ENCODE data around the gene ASTL.

Gene ASTL

DNA sequence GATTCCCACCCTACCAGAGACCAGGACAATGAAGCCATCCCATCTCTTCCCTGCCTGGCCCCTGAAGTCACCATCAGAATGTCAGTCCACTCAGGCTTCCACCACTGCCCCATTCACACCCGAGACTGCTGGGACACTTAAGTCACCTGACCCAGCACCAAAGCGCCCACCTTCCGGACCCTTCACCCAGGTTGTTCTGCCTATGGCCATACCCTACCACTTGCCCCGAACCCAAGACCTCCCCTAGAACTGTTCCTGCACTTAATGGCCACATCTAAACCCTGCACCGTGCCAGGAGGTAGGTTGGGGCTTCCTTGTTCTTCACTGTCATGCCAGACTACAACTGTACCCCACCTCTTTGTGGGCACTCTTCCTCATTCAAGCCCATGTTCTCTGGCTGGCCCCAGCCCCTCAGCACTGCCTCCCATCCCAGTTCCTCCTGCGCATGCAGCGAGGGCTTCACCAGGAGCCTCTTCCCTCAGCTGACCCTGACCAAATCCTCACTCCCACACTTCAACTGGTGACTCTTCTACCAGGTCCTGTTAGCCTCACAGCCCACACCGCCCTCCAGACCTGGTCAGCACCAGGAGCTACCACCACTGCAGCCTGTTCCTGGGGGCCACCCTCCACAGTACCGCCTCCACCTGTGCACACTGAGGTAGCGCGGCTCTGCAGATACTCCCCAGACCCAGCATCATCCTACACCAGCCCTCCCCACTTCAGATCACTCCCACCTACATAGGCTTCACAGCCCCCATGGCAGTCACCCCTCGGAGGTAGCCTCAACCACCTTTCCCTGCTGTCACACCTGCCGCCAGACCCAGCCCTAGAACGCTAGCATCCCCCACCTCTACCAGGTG lies 13.7 kb downstream of the ASTL start:
- DNase-seq: no peak

DNA sequence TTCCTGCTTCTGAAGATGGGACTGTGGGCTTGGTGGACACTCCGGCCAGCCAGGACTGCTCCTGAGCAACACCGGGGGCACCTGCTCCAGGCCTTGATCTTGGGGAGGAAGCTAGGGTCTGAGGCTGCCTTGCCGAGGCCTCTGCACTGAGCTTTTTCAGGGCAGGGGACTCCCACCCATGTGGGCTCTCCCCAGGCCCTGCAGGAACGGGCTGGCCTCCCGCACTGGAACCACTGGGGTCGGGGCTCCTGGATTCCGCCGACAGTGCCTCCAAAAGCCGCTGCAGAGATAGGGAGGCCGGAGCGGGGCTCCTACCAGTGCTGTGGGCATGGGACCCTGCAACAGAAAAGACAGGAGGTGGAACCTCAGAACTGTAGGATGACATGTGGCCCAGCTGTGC lies 14.4 kb downstream of the ASTL start:
- no peak for DNase-seq

DNA sequence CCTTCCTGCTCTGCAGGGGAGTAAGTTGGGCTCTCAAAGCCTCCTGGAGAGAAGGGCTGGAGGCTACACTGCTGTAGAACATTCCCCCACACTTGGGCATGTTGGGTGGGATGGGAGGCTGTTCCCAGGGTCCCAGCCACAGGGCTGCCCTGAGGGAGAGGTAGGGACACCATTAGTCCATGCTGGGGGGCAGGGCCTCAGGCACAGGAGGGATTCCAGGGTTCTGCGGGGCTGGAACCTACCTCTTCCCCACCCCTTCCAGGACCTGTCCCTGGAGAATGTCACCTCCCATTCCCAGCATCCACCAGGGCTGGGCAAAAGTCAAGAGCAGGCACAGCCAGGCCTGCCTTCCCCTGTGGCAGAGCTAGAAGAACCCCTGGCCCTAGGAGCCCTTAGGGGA lies 15.0 kb downstream of the ASTL start:
- DNase-seq: no peak

DNA sequence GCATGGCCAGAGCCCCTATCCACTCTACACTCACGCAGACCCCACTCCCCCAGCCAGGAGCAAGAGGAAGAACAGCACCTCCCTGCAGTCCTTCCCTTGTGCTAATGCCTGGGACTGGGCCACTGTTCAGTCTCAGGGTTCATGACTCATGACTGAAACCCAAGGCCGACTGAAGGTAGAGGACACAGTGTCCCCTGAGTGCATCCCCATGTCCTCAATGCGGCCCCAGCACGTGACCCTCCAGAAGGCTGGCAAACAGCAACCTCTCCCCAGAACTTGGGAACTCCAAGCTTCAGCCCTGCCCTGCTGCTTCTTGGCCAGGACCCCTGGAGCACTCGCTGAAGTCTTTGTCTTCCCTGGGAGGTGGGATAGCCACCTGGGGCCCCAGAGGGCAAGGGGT lies 15.9 kb downstream of the ASTL start:
- DNase-seq: no peak

DNA sequence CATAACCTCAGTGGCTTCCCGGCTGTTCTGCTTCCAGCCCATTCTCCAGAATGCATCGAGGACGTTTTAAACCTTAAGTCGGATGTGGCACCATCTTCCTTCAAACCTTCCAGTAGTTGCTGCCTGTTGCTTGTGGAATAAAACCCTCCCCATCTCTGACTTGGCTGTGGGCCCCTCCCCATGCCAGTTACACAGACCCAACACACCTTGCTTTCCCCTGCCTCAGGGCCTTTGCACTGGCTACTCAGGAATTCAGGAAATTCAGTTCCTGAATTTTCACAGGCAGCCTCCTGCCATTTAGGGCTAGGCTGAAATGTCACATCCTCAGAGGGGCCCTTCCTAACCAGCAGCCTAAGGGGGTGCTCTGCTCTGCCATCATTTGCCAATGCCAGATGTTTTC lies 16.9 kb downstream of the ASTL start:
- no peak for DNase-seq

DNA sequence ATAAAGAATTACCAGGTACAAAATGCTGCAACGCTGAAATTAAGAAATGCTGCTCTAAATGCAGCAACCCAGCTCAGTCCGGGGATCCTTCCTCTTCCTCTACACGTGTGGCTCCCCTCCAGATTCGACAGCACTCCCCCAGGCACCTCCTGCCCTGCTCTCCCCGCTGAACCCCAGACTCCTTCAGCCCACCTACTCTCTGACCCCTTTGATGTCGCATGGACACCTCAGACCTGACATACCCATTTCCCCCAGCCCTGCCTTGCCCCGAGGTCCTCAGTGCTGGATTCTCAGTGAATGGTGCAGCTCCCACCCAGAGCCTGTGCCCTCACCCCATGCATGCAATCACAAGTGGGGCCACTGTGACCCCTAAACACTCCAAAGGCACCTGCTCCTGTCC lies 17.3 kb downstream of the ASTL start:
- no peak for DNase-seq

DNA sequence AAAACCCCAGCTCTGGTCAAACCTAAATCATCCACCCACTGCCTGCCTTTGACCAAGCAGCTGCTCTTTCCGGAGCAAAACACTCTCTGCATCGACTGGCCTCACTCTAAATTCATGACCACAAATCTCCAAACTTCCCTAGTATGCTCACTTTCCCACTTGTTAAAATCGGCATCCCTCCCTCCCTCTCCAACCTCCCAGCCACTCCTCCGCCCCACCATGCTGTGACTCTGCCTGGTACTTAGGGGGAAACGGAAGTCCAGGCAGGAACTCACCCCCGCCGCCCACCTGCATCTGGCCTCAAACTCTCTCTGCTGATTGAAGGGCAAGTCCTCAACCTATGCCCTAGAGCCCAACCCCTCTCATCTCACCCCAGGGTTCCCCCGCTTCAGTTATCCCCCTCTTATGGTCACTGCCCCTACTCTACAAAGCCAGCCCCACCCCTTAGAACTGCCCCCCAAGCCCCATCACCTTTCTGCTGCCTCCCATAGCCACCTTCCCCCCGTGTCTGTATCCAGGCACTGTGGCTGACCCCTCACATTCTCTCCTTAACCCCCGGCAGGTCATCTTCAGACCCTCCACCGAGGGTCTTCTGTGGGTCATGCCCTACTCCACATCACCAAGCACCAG lies 18.1 kb downstream of the ASTL start:
- no peak for DNase-seq

DNA sequence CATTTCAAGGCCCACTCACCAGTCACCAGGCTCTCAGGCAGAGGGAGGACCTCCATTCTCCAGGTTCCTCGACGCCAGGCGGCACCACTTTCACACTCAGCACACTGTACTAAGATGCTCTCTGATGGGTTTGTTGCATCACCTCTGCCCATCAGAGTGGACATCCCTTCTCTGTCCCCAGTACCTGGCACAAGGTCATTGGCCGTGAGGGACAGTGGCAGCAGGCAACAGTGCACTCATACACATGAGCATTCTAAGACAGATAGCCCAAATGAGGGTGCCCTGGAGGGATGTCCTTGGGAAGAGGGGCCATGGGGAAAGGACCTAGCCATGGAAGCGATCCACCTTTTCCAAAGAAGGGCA lies 18.9 kb downstream of the ASTL start:
- DNase-seq: no peak

DNA sequence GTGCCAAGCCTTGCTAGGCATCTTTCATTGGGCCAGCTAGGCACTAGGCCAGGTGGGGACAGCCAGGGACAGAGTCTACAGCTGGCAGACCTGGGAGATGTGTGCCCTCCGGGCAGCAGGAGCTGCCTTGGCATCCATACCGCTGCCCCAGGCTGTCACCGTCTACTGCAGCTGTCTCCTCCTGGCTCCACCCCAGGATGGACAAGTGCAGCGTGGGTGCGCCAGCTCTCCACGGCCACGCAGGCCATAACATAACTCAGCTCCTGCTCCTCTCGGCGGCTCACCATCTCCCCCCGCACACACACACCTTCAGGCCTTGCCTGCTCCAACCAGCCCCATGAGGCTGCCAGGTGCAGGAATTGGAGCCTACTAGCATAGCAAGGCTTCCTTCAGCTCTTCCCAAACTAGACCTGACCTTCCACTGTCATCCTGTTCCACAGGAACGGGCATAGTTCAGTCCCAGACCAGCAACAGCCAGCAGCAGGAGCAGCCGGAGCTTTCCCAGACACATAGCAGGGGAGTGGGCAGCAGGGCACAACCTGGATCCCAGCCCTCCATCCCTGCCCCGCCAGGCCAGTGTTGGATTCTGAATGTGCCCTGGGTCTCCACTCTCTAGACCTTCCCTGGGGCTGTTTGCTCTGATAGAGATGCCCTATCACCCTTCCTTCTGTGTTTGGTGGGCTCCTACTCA lies 19.5 kb downstream of the ASTL start:
- no peak for DNase-seq

DNA sequence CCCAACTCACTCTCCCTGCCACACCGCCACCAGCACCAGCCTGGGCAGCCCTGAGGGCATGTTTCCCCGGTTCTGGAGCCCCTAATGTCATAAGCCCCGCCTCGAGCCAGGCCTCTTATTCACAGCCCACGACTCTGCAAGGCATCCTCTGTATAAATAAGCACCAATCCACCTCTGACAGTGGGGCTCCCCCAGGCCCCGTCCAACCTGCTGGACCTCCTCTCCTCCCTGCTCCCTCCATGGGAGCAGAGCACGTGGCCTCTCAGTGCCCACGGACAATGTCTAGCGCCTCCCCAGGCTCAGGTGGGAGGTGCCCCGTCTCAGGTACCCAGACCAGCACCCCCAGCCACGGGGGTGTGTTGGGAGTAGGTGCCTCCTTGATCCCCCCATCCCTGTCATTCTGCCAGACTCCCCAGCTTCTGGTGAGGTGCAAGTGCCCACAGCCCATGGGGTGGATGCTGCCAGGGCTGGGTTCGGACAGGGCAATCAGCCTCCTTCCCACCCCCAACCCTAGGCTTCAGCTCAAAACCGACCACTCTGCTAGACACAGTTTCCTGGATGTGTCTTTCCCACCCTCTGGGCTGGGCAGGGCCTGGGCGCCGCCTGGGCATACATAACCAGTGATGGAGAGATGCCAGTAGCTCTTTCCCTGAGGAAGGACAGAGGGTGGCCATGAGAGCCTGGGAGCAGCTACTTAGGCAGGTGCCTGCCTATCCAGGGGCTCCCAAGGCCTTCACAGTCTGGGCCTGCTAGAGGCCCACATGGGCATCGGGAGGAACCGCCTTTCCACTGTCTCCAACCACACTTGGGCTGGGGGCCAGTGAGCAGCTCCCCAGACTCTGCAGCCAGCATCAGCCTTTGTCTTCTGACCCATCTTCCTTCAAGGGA lies 20.4 kb downstream of the ASTL start:
- no peak for DNase-seq

DNA sequence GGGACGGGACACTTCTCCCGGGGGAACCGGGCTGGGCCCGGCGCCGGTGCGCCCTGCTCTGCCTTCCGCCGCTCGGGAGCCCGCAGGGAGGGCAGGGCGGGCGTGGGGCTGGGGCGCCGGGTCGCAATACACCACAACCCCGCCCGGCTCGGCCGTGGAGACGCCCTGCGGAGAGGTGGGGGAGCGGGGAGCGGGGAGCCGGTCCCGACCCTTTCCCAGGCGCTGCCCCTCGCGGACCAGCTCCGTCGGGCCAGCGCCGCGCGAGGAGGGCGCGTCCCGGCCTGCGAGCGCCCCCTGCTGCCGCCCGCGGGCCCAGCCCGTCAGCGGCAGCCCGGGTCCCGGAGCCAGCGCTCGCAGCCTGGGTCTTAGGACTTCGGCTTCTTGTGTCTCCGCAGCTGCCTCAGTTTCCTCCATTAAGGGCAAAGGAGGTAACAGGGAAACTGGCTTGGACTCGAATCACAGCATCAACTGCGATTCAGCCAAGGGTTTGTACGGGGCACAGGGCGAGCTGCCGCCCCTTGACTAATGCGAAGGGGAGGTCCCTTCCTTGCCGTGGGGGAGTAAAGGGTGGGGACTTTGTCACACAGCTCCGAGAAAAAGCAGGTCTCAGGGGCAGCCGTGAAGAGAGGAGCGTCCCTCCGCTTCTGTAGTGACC lies 21.3 kb downstream of the ASTL start:
- no peak for DNase-seq

DNA sequence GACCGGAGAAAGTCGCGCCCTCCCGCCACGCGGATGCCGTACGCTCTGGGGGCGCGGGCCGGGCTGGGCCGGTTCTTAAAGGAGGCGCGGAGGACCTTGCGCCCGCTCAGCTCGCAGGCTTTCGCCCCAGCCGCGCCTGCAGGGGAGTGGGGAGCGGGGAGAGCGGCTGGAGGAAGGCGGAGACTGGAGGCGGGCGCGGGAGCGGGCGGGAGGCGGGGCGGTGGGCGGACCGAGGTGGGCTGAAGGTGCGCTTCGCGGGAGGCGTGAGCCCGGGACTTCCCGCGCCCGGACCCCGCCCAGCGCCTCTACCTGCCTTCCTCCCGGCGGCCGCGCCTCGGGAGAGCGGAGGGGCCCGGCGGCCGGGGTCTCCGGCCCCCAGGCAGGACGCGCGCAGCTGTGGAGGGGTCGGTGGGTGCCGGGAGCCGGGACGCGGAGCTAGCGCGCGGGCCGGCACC lies 21.9 kb downstream of the ASTL start, which contains the start of gene ADRA2B:
Gene ADRA2B, minus strand, starts transcription at position 148 of the 455 bp plus-strand sequence. CDS start 422 bp downstream, outside the sequence.
- no peak for DNase-seq

DNA sequence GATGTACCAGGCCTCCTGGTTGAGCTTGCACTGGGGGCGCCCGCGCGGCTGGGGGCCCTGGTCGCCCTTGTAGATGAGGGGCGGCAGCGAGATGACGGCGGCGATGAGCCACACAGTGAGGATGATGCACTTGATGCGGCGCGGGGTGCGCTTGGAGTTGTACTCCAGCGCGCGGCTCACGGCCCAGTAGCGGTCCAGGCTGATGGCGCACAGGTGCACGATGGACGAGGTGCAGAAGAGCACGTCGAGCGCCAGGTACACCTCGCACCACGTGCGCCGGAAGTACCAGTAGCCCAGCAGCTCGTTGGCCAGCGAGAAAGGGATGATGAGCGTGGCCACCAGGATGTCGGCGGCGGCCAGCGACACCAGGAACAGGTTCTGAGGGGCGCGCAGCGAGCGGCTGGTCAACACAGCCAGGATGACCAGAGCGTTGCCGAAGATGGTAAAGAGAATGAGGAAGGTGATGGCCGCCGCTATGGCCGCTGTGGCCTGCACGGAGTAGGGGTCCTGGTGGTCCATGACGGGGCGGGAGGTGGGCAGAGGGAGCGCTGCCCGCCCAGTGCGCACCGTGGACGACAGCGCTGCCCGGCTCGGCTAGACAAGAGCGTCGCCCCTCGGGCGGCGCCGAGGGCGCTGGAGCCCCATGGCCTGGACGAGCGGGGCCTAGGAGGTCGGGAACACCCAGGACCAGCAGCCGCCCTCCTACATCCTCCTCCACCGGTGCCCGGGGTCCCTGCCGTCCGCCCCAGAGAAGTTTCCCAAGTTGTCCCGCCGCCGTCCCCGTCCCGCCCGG lies 22.5 kb downstream of the ASTL start:
- DNase-seq: no peak

DNA sequence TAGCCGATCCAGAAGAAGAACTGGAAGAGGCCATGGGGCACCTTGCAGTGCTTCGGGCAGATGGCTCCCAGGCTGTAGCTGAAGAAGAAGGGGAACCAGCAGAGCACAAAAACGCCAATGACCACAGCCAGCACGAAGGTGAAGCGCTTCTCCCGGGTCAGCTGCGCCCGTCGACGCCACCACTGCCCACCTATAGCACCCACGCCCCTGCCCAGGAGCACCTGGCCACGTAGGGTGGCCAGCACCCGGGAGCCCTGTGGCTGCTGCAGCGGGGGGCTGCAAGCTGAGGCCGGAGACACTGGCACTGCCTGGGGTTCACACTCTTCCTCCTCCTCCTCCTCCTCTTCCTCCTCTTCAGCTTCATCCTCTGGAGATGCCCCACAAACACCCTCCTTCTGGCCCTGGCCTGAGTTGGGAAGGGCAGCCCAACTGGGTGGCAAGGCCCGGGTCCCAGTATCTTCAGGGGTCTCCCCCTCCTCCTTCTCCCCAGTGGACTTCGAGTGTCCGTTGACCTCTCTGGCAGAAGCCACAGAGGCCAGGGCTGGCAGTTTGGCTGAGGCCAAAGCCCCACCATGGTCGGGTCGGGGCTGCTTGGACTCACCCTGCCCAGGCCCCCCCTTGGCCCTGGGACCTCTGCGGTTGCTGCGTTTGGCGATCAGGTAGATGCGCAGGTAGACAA lies 23.3 kb downstream of the ASTL start:
- no peak for DNase-seq

DNA sequence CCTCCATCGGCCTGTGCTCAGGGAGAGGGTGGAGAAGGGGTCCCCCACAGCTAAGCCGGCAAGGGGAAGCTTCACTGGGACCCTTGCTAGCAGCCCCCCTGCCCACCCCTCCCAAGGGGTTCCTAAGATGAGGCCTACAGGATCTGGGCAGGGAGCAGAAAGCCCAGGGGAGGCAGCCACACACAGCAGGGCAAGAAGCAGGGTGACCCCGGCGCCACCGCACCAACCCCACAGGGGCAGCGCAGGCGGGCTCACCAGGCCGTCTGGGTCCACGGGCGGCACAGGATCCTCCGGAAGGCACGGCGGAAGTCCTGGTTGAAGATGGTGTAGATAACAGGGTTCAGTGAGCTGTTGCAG lies 23.8 kb downstream of the ASTL start:
- no peak for DNase-seq

DNA sequence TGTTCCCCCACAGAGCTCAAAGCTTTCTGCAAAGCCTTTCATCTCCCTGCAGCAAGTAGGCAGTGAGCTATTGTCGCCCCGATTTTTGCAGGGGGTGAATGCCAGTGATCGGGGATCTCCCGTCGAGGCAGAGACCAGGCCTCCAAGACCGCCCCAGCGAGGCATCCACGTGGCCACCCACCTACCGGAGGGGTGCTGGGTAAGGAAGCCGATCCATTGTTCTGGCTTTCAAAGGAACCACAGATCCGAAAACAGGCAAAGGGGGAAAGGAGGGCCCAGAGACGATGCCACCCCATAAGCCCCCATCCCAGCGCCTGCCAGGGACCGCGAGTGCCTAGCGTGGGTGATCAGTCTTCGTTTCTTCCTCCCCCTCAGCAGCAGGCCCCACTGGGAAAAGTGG lies 24.4 kb downstream of the ASTL start:
- DNase-seq: no peak

DNA sequence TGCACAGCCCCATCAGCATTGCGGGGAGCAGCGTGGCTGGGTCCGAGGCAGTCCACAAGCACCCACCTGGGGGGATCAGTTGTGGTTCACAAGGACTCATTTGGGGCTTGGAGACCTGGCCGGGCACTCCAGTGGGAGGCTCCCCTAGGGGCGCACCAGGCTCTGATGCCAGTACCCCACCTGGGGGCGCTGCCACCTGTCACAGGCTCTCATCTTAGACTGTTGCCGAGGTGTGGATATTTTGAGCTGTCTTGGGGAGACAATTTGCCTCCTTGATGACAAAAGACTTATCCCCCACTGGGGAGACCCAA lies 25.0 kb downstream of the ASTL start:
- DNase-seq: no peak

DNA sequence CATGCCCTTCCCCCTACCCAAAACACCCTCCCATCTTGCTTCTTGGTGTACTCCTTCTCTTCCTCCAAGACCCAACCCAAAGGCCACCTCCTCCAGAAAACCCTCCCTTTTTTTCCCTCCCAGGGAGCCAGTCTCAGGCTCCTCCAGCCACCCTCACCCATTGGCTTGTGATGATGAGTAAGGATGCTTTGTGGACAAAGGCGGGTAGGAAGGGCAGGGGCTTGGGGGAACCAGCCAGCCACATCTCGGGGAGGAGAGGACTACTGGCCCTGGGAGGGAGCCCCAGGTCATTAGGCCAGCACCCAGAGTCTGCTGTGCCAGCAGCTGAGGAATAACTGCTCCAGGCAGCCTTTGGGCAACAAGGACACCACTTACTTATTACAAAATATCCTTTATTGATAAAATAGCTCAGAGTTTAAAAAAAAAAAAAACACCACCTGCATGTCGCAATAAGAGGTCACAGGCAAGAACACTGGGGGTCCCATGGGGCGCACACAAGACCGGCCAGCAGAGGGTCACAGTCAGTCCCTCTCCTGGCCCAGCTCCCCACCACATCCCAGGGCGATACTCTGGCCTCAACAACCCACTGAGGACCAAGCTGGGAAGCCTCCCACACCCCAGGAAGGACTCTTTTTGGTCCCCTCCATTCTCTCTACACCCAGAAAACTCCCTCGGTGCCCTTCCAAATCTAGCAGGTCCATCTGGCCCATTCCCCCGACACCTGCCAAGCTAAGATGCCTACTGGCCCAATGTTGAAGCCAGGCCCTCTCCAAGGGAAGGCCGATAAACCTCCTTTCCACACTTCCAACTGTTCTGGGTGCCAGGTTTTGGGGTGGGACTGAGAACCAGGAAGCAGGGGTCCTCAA lies 25.6 kb downstream of the ASTL start:
- no peak for DNase-seq

DNA sequence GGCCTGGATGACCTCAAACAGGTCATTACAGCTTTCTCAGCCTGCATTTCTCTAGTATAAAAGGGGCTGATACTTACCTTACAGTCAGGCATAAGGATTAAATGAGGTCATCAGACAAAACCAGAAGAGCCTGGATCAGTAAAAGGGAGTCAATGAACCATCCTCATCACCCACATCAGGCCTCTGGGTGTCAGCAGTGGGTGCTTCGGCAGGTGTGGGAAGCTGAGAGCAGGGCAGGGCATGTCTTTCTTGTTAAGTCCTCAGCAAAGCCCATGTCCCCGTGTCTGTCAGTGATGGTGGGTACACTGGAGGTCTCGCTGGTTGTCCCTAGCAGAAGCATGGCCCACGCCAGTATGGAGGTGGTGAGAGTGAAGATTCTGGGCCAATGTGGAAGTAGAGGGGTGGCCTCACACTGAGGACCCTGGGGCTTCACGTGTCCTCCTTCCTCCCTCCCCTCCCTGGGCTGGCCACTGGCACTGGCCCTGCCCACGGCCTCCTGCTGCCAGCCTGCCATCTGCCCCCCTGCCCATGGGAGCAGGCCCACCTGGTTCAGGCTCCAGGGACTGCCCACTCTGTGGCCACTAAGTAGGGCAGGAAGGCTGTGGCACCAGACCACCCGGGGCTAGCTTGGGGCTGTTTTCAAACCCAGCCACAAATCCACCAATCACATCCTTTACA lies 26.3 kb downstream of the ASTL start:
- no peak for DNase-seq

DNA sequence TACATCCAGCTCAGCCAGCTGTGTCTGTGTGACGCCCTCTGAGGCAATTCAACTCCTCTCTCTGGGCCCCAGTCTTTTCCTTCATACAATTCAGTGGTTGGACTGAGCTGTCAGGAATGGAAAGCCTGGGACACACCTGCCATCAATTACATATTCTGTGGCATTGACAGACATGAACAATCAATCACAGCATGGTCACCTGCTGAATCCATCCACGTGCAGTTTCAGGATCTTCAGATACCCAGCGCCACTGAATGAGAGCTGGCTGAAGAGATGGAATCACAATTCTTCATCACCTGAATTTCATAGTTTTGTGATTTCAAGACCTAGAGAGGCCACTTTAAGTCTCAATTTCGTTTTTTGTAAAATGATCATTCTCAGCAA lies 27.1 kb downstream of the ASTL start:
- no peak for DNase-seq
